ENCODE measurements around the gene ERBB3. TPM values are rescaled to one million over a fixed set of nuclear protein-coding genes. Genes with fewer than 3 reads are reported as not detected.
A peak's percentile ranks its signal among the peaks of the same experiment; 100 is the strongest.

Gene ERBB3
- total and polyA plus RNA-seq, 2 experiments from 2014 or later: 56.1 to 104 TPM

- Histone ChIP-seq H3K9me2 (replicated peaks; ENCODE audit: insufficient read depth) (no peaks in the 10 kb centered on the region), H3K4me2 (no peak overlapping the region), H3K4me3 (no peak overlapping the region), H3K79me2 (peaks cover 38% of the 10 kb centered on the region), H3K27ac (no peak overlapping the region), H3K36me3 (replicated peaks; ENCODE audit: insufficient read depth, low read depth) (no peaks in the 10 kb centered on the region), H2AFZ (no peak overlapping the region), H3K27me3 (no peaks in the 10 kb centered on the region), H3K4me1 (ENCODE audit: insufficient read depth) (peaks cover 7% of the 10 kb centered on the region), H3K9me3 (ENCODE audit: low read depth) (no peaks in the 10 kb centered on the region), H4K20me1 (ENCODE audit: insufficient read depth, poor library complexity, severe bottlenecking) (no peaks in the 10 kb centered on the region)
- peak; percentile 34 for DNase-seq (ENCODE audit: low spot score)
- WGBS (ENCODE audit: low lambda C conversion rate, missing lambda C conversion rate): 90% methylated on average over 15 of the region's 15 CpGs
- no peak for TF ChIP-seq EZH2phosphoT487 (IDR thresholded peaks at IDR 0.05; ENCODE audit: low read depth, severe bottlenecking, unreplicated experiment)
- TF ChIP-seq CTCF (IDR thresholded peaks at IDR 0.05; ENCODE audit: poor library complexity): peak; percentile 7
- TF ChIP-seq EZH2 (IDR thresholded peaks at IDR 0.05; ENCODE audit: borderline replicate concordance): no peak
Observed at GRCh38 chr12:56084958-56085543, 5.1 kb downstream of the ERBB3 start.

- Histone ChIP-seq H3K27ac (no peak overlapping the region), H3K9me3 (ENCODE audit: low read depth) (no peaks in the 10 kb centered on the region), H3K27me3 (no peaks in the 10 kb centered on the region), H3K9me2 (replicated peaks; ENCODE audit: insufficient read depth) (no peaks in the 10 kb centered on the region), H3K79me2 (peaks cover 36% of the 10 kb centered on the region), H3K4me1 (ENCODE audit: insufficient read depth) (peaks cover 7% of the 10 kb centered on the region), H3K4me2 (no peak overlapping the region), H3K36me3 (replicated peaks; ENCODE audit: insufficient read depth, low read depth) (no peaks in the 10 kb centered on the region), H3K4me3 (no peak overlapping the region), H4K20me1 (ENCODE audit: insufficient read depth, poor library complexity, severe bottlenecking) (no peaks in the 10 kb centered on the region), H2AFZ (no peak overlapping the region)
- peak; percentile 58 for DNase-seq (ENCODE audit: low spot score)
- WGBS (ENCODE audit: low lambda C conversion rate, missing lambda C conversion rate): 87% methylated on average over 3 of the region's 3 CpGs
- no peak for TF ChIP-seq EZH2phosphoT487 (IDR thresholded peaks at IDR 0.05; ENCODE audit: low read depth, severe bottlenecking, unreplicated experiment)
Observed at GRCh38 chr12:56086096-56086495, 6.1 kb downstream of the ERBB3 start.

GRCh38 chr12:56086608-56087007 lies 6.6 kb downstream of the ERBB3 start:
- Histone ChIP-seq H3K9me2 (replicated peaks; ENCODE audit: insufficient read depth) (no peaks in the 10 kb centered on the region), H3K4me1 (ENCODE audit: insufficient read depth) (peaks cover 7% of the 10 kb centered on the region), H3K9me3 (ENCODE audit: low read depth) (no peaks in the 10 kb centered on the region), H2AFZ (no peak overlapping the region), H4K20me1 (ENCODE audit: insufficient read depth, poor library complexity, severe bottlenecking) (no peaks in the 10 kb centered on the region), H3K27ac (no peak overlapping the region), H3K4me2 (no peak overlapping the region), H3K79me2 (peaks cover 33% of the 10 kb centered on the region), H3K27me3 (no peaks in the 10 kb centered on the region), H3K36me3 (replicated peaks; ENCODE audit: insufficient read depth, low read depth) (no peaks in the 10 kb centered on the region), H3K4me3 (no peak overlapping the region)
- TF ChIP-seq EZH2 (IDR thresholded peaks at IDR 0.05; ENCODE audit: borderline replicate concordance) (no peak), CTCF (IDR thresholded peaks at IDR 0.05; ENCODE audit: poor library complexity) (no peak), EZH2phosphoT487 (IDR thresholded peaks at IDR 0.05; ENCODE audit: low read depth, severe bottlenecking, unreplicated experiment) (no peak)
- 86% methylated on average over 6 of the region's 6 CpGs for WGBS (ENCODE audit: low lambda C conversion rate, missing lambda C conversion rate)
- DNase-seq (ENCODE audit: low spot score): no peak

GRCh38 chr12:56087220-56087619 lies 7.3 kb downstream of the ERBB3 start:
- Histone ChIP-seq H2AFZ (no peak overlapping the region), H3K4me1 (ENCODE audit: insufficient read depth) (peaks cover 7% of the 10 kb centered on the region), H3K27me3 (no peaks in the 10 kb centered on the region), H3K36me3 (replicated peaks; ENCODE audit: insufficient read depth, low read depth) (no peaks in the 10 kb centered on the region), H3K27ac (no peak overlapping the region), H3K4me3 (no peak overlapping the region), H3K4me2 (no peak overlapping the region), H3K9me2 (replicated peaks; ENCODE audit: insufficient read depth) (no peaks in the 10 kb centered on the region), H3K9me3 (ENCODE audit: low read depth) (no peaks in the 10 kb centered on the region), H3K79me2 (peaks cover 33% of the 10 kb centered on the region), H4K20me1 (ENCODE audit: insufficient read depth, poor library complexity, severe bottlenecking) (no peaks in the 10 kb centered on the region)
- 84% methylated on average over 6 of the region's 6 CpGs for WGBS (ENCODE audit: low lambda C conversion rate, missing lambda C conversion rate)
- TF ChIP-seq EZH2phosphoT487 (IDR thresholded peaks at IDR 0.05; ENCODE audit: low read depth, severe bottlenecking, unreplicated experiment) (no peak), CTCF (IDR thresholded peaks at IDR 0.05; ENCODE audit: poor library complexity) (no peak), EZH2 (IDR thresholded peaks at IDR 0.05; ENCODE audit: borderline replicate concordance) (no peak)
- DNase-seq (ENCODE audit: low spot score): no peak
